GM18951 (cell line): Measurements from ENCODE around the gene NHLH1.

Experiments used
- POLR2A ChIP-seq: IDR thresholded peaks from 4 replicates; pipeline ENCODE4 v1.6.1; 2011; ENCODE audit warnings: mild to moderate bottlenecking; ENCODE audit not compliant: insufficient read length, insufficient read depth; ENCODE audit errors: extremely low read depth
- in situ Hi-C: fragments of 300-500 bp; cut with MboI; formaldehyde crosslinking; loops from one replicate; pipeline ENCODE4 v1.12.0; 2022; ENCODE audit warnings: low sequenced_read_pairs, mixed read lengths, inconsistent platforms; ENCODE audit not compliant: unreplicated experiment

Gene NHLH1

GRCh38 chr1:160405331-160405877, 38.5 kb downstream of the NHLH1 start:
- in situ Hi-C loops, result no loop called here
- no peak for TF ChIP-seq POLR2A

DNA sequence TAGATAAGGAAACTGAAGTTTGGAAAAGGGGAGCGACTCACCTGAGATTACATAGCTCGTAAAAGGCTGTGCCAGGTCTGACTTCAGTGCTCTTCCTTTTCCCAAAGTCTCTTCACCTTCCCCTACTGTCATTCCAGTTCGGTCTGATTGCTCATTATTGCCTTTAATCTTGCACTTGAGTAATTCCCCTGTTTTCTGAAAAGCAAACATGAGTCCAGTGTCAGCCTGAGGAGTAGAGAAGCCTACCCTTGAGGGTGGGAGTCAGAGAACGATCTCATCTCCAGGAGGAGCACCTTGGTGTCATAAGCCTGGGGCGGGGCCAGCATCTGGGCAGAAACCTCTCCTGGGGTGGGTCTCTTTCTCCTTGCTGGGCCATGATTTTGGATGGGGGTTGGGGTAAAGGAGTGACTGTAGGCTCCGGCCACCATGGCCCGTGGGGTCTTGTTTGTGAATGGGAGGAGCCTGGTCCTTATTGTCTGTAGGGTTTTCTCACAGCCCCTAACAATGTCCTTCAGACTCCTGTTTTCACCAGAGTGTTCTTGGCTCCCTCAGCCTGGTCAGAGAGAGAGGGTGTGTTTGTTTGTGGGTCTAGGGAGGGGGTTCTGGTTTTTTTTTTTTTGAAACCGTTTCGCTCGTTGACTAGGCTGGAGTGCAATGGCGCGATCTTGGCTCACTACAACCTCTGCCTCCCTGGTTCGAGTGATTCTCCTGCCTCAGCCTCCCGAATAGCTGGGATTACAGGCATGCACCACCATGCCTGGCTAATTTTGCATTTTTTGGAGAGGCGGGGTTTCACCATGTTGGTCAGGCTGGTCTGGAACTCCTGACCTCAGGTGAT, 39.5 kb downstream of the NHLH1 start:
- in situ Hi-C loops, result no loop called here
- TF ChIP-seq POLR2A, result no peak

DNA sequence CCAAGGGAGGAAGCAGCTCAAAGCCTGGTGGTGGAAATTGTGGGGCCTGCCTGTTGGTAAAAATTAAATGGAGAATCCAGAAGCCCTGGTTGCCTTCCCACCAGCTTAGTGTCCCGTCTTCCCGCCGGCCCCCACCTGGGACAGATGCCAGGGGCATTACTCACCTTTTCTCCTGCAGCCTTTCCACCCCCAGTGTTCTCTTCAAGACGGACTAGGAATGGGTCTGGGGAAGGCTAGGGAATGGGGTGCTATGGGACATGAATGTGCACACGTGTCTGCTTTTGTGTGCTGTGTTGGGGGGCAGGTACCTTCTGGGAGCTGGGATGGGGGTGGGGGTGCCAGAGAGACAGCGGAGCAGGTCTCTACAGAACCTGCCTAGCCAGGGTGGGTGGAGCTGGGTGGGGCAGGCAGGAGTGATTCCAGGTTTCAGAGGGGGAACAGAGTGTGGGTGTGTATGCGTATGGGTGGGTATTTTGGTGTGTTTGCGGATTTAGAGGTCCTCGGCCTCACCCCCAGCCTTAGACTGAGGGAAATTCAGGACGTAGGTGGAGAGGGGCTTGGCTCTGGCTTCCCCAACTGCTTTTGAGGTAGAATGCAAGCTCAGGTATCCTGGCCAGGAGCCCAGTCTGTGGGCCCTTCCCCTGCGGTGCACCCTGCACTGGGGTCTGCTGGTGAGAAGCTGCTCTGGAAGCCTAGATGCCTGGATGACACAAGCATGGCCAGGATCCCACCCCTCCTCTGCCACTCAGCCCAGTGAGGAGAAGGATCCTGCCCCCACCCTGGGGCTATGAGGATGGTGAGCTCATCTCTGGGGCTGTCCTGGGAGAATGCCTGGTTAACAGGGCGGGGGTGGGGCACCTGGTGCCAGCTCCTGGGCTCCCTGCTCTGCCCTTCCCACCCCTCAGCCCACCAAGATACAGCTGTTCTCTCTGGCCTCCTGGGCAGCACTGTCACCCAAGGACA, 41.2 kb downstream of the NHLH1 start:
- in situ Hi-C loops, result no loop called here
- TF ChIP-seq POLR2A, result no peak

- in situ Hi-C loops, result no loop called here
- no peak for TF ChIP-seq POLR2A
These were observed 42.0 kb downstream of the NHLH1 start for GRCh38 chr1:160408864-160409263.

- no peak for TF ChIP-seq POLR2A
- in situ Hi-C loops, result no loop called here
These were observed 42.6 kb downstream of the NHLH1 start for GRCh38 chr1:160409486-160409885.

DNA sequence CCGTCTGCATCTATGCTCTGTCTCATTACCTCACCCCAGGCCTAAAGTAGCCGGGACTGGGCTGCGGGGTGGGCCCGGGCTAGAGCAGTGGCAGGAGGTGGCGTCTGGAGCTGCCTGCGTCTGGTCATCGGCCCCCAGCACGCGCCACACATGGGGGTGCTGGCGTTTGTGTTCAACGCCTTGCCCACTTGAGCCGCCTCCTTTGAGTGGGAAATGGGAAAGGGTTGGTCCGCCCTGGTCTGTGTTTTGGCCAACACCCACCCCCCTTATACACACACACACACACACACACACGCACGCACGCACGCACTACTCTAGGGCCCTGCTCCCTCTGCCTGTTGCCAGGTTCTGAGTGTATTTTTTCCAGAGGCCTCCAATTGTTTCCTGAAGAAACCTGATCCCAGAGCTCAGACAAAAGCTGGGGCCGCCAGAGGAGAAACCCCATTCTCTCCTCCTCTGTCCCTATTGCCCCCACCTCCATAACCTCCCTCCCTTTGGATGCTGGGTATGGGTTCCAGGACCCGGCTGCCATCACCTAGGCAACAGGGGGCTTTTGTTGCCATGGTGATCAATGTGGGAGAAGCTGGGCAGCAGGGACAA, 43.6 kb downstream of the NHLH1 start:
- TF ChIP-seq POLR2A, result no peak
- in situ Hi-C loops, result no loop called here

GRCh38 chr1:160411271-160412027, 44.6 kb downstream of the NHLH1 start:
- in situ Hi-C loops, result no loop called here
- TF ChIP-seq POLR2A, result no peak

DNA sequence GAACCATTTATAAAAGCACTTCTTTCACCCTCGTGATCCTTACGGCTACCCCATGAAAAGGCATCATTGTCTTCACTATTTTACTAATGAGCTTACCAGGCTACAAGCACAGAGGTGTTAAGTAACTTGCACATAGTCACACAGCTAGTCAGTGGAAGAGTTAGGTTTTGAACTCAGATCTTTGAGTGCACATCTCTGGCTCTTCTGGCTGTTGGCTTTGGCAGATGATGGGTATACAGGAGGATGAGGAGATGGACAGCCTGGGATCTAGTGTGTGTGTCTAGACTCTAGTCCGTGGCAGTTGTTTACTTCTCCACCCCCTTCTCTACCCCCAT, 45.1 kb downstream of the NHLH1 start:
- TF ChIP-seq POLR2A, result no peak
- in situ Hi-C loops, result no loop called here

DNA sequence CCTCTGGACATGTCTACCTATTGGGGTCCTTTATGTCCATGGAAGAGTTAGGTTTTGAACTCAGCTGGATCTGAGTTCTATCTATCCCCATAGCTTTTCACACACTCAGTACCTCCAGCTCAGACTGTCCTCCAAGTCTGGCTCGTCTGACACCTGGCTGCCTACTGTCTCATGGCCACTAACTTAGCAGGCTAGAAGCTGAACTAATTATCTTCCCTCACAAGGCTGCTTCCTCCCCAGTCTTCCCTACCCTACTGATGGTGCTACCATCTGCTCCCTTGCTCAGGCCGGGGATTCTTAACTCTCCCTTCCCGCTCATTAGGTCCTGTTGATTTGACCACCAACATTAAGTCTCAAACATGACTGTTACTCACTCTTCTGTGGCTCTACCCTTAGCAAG, 46.8 kb downstream of the NHLH1 start:
- in situ Hi-C loops, result no loop called here
- no peak for TF ChIP-seq POLR2A

- no peak for TF ChIP-seq POLR2A
These were observed 48.0 kb downstream of the NHLH1 start for GRCh38 chr1:160414881-160415280.

GRCh38 chr1:160415696-160416290, 48.9 kb downstream of the NHLH1 start:
- in situ Hi-C loops, result no loop called here
- TF ChIP-seq POLR2A, result no peak

More at GRCh38 chr1:160414881-160415280, 48.0 kb downstream of the NHLH1 start:
- in situ Hi-C loops, result no loop called here

GRCh38 chr1:160416369-160416768, 49.5 kb downstream of the NHLH1 start:
- no peak for TF ChIP-seq POLR2A
- in situ Hi-C loops, result no loop called here
